T-helper 17 cell (primary cell): ENCODE measurements around the gene SAMD4A. TPM values are rescaled to one million over a fixed set of nuclear protein-coding genes. Genes with fewer than 3 reads are reported as not detected.

Experiments used
- ATAC-seq: fragments of 150-1000 bp; cut with Tn5 transposase; 2 replicates; pipeline ENCODE4 v1.10.0; 2021; ENCODE audit warnings: mild to moderate bottlenecking, moderate library complexity
- DNase-seq, 3 donors: peaks; one replicate each; pipeline versions ENCODE4 v3.0.0 to v3.0.0-alpha.2; 2020 to 2021
- H3K9me3 ChIP-seq: one replicate; pipeline ENCODE4 v1.7.0; 2013; ENCODE audit warnings: low read length, mild to moderate bottlenecking; ENCODE audit not compliant: control insufficient read depth, poor library complexity, severe bottlenecking
- H3K27ac Mint-ChIP-seq: one replicate; pipeline ENCODE4 v1.8.0; 2022; ENCODE audit warnings: mild to moderate bottlenecking, moderate library complexity, mixed read lengths
- H3K27me3 Mint-ChIP-seq: one replicate; pipeline ENCODE4 v1.8.0; 2022; ENCODE audit warnings: mixed read lengths
- H3K36me3 Mint-ChIP-seq: one replicate; pipeline ENCODE4 v1.8.0; 2022; ENCODE audit warnings: low read depth, mixed read lengths
- H3K4me1 Mint-ChIP-seq: one replicate; pipeline ENCODE4 v1.8.0; 2022; ENCODE audit warnings: mild to moderate bottlenecking, mixed read lengths
- H3K4me3 Mint-ChIP-seq: one replicate; pipeline ENCODE4 v1.8.0; 2022; ENCODE audit warnings: mild to moderate bottlenecking, moderate library complexity, mixed read lengths
- total RNA-seq, 4 donors: library from RNA in 2 of 4; stranded (reverse) in 2 of 4; gene quantifications; one replicate each; pipeline ENCODE4 v1.2.3 and lab custom pipeline; 2022 to 2026

Gene SAMD4A
- total RNA-seq, 2 donors from 2014 or later, result 6.5 to 6.9 TPM

GRCh38 chr14:54651649-54652048, 84.7 kb downstream of the SAMD4A start:
- DNase-seq, result no peak
- Mint-ChIP-seq H3K36me3 (peaks cover 4% of the 10 kb centered on the region), H3K27me3 (peaks cover 42% of the 10 kb centered on the region), H3K4me3 (no peak overlapping the region), H3K4me1 (peaks cover 2% of the 10 kb centered on the region), H3K27ac (no peak overlapping the region)
- H3K9me3 ChIP-seq, result no peaks in the 10 kb centered on the region
- no peak for ATAC-seq

- H3K36me3 Mint-ChIP-seq, result peaks cover 4% of the 10 kb centered on the region
- DNase-seq (no peak), ATAC-seq (no peak)
- H3K27me3 Mint-ChIP-seq, result peaks cover 46% of the 10 kb centered on the region
- no peaks in the 10 kb centered on the region for H3K9me3 ChIP-seq
- no peak overlapping the region for H3K4me3 Mint-ChIP-seq
- no peak overlapping the region for H3K27ac Mint-ChIP-seq
- H3K4me1 Mint-ChIP-seq, result peaks cover 2% of the 10 kb centered on the region
These were observed 85.3 kb downstream of the SAMD4A start for GRCh38 chr14:54652188-54652587.

DNA sequence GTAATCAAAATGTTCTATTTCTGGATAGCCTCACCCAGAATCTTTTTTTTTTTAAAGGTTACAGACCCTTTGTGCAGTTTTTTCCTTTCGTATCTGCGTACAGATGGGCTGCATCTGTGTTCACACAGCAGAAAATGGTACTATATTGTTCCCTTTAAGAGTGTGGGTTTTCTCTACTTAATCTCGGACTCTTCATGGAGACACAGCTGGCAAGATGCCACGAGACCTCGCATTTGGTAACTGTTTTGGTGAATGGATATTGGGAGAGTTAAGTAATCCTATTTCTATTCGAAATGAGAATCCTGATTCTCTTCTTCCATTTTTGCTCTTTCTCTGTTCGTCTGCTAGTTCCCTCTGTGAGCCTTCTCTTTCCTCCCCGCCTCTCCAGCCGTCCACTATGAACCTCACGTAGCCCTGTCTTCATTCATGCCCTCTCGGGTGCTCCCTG, 85.7 kb downstream of the SAMD4A start:
- no peak for DNase-seq
- peaks cover 2% of the 10 kb centered on the region for H3K4me1 Mint-ChIP-seq
- H3K9me3 ChIP-seq, result no peaks in the 10 kb centered on the region
- ATAC-seq, result no peak
- H3K36me3 Mint-ChIP-seq, result peaks cover 4% of the 10 kb centered on the region
- H3K27ac Mint-ChIP-seq, result no peak overlapping the region
- peaks cover 50% of the 10 kb centered on the region for H3K27me3 Mint-ChIP-seq
- no peak overlapping the region for H3K4me3 Mint-ChIP-seq

- Mint-ChIP-seq H3K27ac (no peak overlapping the region), H3K4me3 (no peak overlapping the region), H3K36me3 (peaks cover 4% of the 10 kb centered on the region), H3K27me3 (peaks cover 50% of the 10 kb centered on the region), H3K4me1 (peaks cover 2% of the 10 kb centered on the region)
- no peak for DNase-seq
- H3K9me3 ChIP-seq, result no peaks in the 10 kb centered on the region
- ATAC-seq, result no peak
These were observed 87.0 kb downstream of the SAMD4A start for GRCh38 chr14:54653712-54654469.

DNA sequence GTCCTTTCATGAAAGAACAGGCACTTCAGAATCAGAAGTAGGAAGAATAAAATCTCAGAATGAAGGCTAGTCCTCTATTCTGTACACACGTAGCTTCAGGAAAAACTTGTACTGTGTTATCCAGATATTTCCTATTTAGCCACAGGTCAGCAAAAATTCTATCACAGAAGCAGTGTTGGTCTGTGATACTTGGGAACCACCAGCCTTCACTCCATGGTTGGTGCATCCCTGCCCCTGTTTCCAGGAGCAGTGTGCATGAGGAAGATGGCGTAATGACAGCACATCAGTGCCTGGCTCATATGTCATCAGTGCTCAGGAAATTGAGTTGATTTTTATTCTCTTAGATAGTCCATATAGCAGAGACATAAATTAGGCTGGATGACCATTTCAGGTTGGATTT, 87.7 kb downstream of the SAMD4A start:
- H3K9me3 ChIP-seq, result no peaks in the 10 kb centered on the region
- Mint-ChIP-seq H3K27me3 (peaks cover 50% of the 10 kb centered on the region), H3K27ac (no peak overlapping the region), H3K36me3 (peaks cover 4% of the 10 kb centered on the region), H3K4me1 (peaks cover 2% of the 10 kb centered on the region), H3K4me3 (no peak overlapping the region)
- ATAC-seq, result no peak
- no peak for DNase-seq

DNA sequence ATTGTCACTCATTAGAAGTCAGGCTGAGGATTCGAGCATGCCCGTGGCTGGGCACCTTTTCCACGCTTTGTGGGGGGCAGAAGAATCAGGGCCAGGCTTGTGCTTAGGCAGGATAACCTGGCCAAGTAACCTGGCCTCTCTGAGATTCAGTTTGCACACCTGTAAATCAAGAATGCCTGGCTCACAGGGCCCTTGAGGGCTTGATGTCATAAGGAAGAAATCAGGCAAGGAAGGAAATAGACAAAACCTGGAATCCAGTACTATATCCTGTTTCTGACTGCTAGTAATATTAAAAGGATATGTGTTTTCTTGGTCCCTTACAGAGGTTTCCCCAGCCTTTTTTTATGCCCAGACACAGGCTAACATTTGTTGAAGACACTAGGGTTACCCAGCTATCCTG, 91.9 kb downstream of the SAMD4A start:
- no peak overlapping the region for H3K4me3 Mint-ChIP-seq
- ATAC-seq (no peak), DNase-seq (no peak)
- H3K27me3 Mint-ChIP-seq, result peaks cover 21% of the 10 kb centered on the region
- no peak overlapping the region for H3K27ac Mint-ChIP-seq
- no peaks in the 10 kb centered on the region for H3K9me3 ChIP-seq
- peaks cover 2% of the 10 kb centered on the region for H3K4me1 Mint-ChIP-seq
- no peaks in the 10 kb centered on the region for H3K36me3 Mint-ChIP-seq

GRCh38 chr14:54659365-54659764, 92.4 kb downstream of the SAMD4A start:
- no peaks in the 10 kb centered on the region for H3K9me3 ChIP-seq
- H3K36me3 Mint-ChIP-seq, result no peaks in the 10 kb centered on the region
- ATAC-seq, result no peak
- H3K4me1 Mint-ChIP-seq, result peaks cover 2% of the 10 kb centered on the region
- no peak for DNase-seq
- H3K27ac Mint-ChIP-seq, result no peak overlapping the region
- peaks cover 16% of the 10 kb centered on the region for H3K27me3 Mint-ChIP-seq
- no peak overlapping the region for H3K4me3 Mint-ChIP-seq

DNA sequence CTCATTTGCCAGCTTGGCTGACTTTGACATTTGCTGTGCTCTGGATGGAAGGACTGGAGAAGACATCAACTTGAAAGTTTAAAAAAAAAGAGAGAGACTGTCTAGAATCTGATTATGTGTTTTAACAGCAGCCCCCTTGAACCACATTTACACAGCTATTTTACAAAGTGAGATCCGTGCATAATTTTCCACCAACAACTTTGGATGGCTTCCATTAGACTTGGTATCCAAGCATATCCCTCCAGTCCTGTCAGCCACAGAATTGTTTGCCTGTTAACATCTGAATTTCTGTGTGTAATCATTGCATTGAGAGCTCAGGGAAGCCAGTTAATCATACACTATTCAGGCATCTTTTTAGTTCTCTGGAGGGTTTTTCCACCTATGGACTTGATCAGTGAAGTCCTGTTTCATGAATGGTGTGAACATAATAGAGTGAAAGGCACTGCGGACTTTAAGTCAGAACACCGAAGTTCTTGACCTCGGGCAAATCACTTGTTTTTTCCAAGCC, 93.7 kb downstream of the SAMD4A start:
- no peak for DNase-seq
- Mint-ChIP-seq H3K27ac (no peak overlapping the region), H3K4me1 (peaks cover 4% of the 10 kb centered on the region), H3K4me3 (no peak overlapping the region), H3K36me3 (no peaks in the 10 kb centered on the region), H3K27me3 (peaks cover 7% of the 10 kb centered on the region)
- no peak for ATAC-seq
- H3K9me3 ChIP-seq, result no peaks in the 10 kb centered on the region

- no peaks in the 10 kb centered on the region for H3K9me3 ChIP-seq
These were observed 95.7 kb downstream of the SAMD4A start for GRCh38 chr14:54662491-54663133.

DNA sequence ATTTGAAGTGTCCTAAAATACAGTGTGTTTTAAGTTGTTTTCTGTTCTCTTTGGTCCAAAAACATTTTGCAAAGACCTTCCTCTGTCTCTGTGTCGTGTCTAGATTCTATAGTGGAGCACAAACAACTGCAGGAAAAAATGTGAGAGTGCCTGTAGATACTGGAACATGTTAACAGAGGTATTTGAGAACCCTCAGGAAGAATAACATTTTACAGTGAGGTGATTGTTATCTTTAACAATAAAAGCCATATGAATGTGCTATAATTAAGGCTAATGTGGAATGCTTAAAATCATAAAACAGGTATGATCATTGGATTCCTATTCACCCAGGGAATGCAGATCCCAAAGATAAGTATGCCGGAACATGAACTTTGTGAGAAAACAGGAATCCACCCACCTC, 98.0 kb downstream of the SAMD4A start:
- H3K4me3 Mint-ChIP-seq, result no peak overlapping the region
- H3K27me3 Mint-ChIP-seq, result no peaks in the 10 kb centered on the region

More at GRCh38 chr14:54662491-54663133, 95.7 kb downstream of the SAMD4A start:
- no peaks in the 10 kb centered on the region for H3K36me3 Mint-ChIP-seq
- no peak for DNase-seq
- ATAC-seq, result no peak
- H3K4me1 Mint-ChIP-seq, result peaks cover 7% of the 10 kb centered on the region
- no peak overlapping the region for H3K27ac Mint-ChIP-seq
- H3K4me3 Mint-ChIP-seq, result no peak overlapping the region
- H3K27me3 Mint-ChIP-seq, result no peaks in the 10 kb centered on the region

GRCh38 chr14:54665946-54666345, 99.0 kb downstream of the SAMD4A start:
- ATAC-seq, result no peak
- no peak overlapping the region for H3K4me3 Mint-ChIP-seq

More for the DNA sequence above, 98.0 kb downstream of the SAMD4A start:
- ATAC-seq, result no peak
- Mint-ChIP-seq H3K36me3 (no peaks in the 10 kb centered on the region), H3K27ac (no peak overlapping the region), H3K4me1 (peaks cover 14% of the 10 kb centered on the region)
- DNase-seq, result no peak
- H3K9me3 ChIP-seq, result no peaks in the 10 kb centered on the region

DNA sequence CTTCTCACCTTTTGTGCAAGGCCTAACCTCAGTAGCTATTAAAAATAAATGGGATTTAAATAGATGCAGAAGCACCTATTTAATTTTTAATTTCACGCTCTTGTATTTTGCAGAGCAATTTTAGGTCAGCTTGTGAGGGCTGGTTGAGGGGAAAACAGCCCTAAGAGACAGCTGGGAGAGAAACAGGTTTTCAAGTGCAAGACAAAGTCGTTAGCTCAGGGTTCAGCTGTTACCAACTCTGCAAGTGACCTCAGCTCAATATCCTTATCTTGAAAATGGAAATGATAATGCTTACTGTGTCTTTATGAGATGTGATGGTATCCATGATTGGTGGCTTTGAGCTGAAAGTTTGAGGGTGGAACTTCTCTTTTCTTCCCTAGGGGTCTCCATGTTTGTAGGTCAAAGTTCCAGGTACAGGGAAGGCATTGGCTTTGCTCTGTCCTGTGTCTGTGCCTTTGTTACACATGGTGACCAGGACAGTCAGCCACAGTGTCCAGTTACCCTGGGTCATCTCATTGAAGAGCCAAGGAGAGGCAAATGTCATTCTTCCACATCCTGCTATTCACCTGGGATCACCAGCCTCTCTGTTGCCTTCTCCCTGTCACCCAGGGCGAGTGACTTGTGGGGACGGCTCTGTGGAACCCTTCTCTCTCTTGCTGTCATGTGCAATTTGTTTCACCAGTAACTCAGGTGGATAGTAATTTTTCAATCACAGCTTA, 100.3 kb downstream of the SAMD4A start:
- no peaks in the 10 kb centered on the region for H3K9me3 ChIP-seq
- Mint-ChIP-seq H3K27me3 (peaks cover 6% of the 10 kb centered on the region), H3K27ac (no peak overlapping the region), H3K4me1 (peaks cover 29% of the 10 kb centered on the region), H3K36me3 (no peaks in the 10 kb centered on the region), H3K4me3 (no peak overlapping the region)
- ATAC-seq (no peak), DNase-seq (no peak)

More at GRCh38 chr14:54665946-54666345, 99.0 kb downstream of the SAMD4A start:
- H3K27ac Mint-ChIP-seq, result no peak overlapping the region
- H3K27me3 Mint-ChIP-seq, result peaks cover 4% of the 10 kb centered on the region
- H3K9me3 ChIP-seq, result no peaks in the 10 kb centered on the region
- DNase-seq, result no peak
- peaks cover 24% of the 10 kb centered on the region for H3K4me1 Mint-ChIP-seq
- H3K36me3 Mint-ChIP-seq, result no peaks in the 10 kb centered on the region

DNA sequence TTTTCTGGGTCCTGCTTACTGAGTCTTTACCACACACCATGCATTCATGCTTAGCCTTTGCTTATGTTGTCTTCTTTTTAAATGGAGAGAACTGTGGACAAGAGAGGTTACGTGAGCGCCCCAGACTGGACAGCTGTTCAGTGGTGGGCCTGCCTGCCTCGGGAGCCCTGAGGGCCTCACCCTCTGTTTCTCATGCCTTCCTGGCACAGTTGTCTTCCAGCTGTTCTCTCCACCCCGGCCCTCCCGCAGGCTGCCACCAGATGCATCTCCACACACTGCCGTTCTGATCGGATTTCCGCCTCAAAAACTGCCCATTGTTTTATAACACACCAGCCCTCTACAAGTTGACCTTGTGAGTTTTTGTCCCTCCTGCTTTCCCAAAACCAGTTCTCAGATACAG, 100.8 kb downstream of the SAMD4A start:
- H3K9me3 ChIP-seq, result no peaks in the 10 kb centered on the region
- H3K4me1 Mint-ChIP-seq, result peaks cover 29% of the 10 kb centered on the region
- ATAC-seq (no peak), DNase-seq (no peak)
- H3K4me3 Mint-ChIP-seq, result no peak overlapping the region
- no peaks in the 10 kb centered on the region for H3K36me3 Mint-ChIP-seq
- H3K27me3 Mint-ChIP-seq, result peaks cover 6% of the 10 kb centered on the region
- H3K27ac Mint-ChIP-seq, result no peak overlapping the region
